Esophagus squamous epithelium (tissue), 4 donors: Measurements from ENCODE around the gene PRELID2.

Experiments
- CTCF ChIP-seq, 6 experiments: fragments of 450-650 bp in 4 of 6; fragments of 200-600 bp in 2 of 6; sonication (generic) in 2 of 6; IDR thresholded peaks; one replicate each; pipeline ENCODE4 v1.5.1; 2016 to 2019; ENCODE audit warnings: antibody characterized with exemption in 6 of 6, mild to moderate bottlenecking in 4 of 6, moderate library complexity in 4 of 6
- POLR2A ChIP-seq, 4 donors: fragments of 450-650 bp; IDR thresholded peaks; one replicate each; pipeline ENCODE4 v1.6.1; 2017; ENCODE audit warnings: antibody characterized with exemption in 4 of 4, mild to moderate bottlenecking in 4 of 4, moderate library complexity in 3 of 4

- no peak for TF ChIP-seq CTCF (IDR thresholded peaks at IDR 0.05)
- no peak for TF ChIP-seq POLR2A (IDR thresholded peaks at IDR 0.05)
Measured at GRCh38 chr5:145840458-145841132, 5.5 kb upstream of the PRELID2 start.
